Activated CD4-positive, alpha-beta T cell treated with anti-CD3 and anti-CD28 coated beads, Interleukin-2, amount 50 U/mL, for 1 hour (primary cell): ENCODE data around the gene CERS3.

Experiments
- DNase-seq: peaks from one replicate; pipeline ENCODE4 v3.0.0-alpha.2; 2020

CERS3 gene

GRCh38 chr15:100528833-100529428 lies at the start of gene CERS3:
CERS3 (minus strand) TSS chr15:100528950; CDS start chr15:100501849, 27,101 bp downstream.
- no peak for DNase-seq

- DNase-seq = no peak
These were observed 44.8 kb upstream of the CERS3 start for GRCh38 chr15:100573526-100573925.

GRCh38 chr15:100572362-100572983 lies 43.7 kb upstream of the CERS3 start:
- DNase-seq = no peak

GRCh38 chr15:100571592-100572167 lies 42.9 kb upstream of the CERS3 start:
- no peak for DNase-seq

GRCh38 chr15:100570735-100571313 lies 42.1 kb upstream of the CERS3 start:
- DNase-seq = no peak

- no peak for DNase-seq
These were observed 41.5 kb upstream of the CERS3 start for GRCh38 chr15:100570275-100570674.

- no peak for DNase-seq
These were observed 40.6 kb upstream of the CERS3 start for GRCh38 chr15:100569391-100569790.

GRCh38 chr15:100566850-100567628 lies 38.3 kb upstream of the CERS3 start:
- DNase-seq = no peak

- no peak for DNase-seq
These were observed 36.8 kb upstream of the CERS3 start for GRCh38 chr15:100565591-100565990.

GRCh38 chr15:100560323-100560722 lies 31.6 kb upstream of the CERS3 start:
- DNase-seq = no peak

GRCh38 chr15:100559330-100559729 lies 30.6 kb upstream of the CERS3 start:
- DNase-seq = no peak

- DNase-seq = no peak
These were observed 30.1 kb upstream of the CERS3 start for GRCh38 chr15:100558771-100559254.

- DNase-seq = no peak
These were observed 24.7 kb upstream of the CERS3 start for GRCh38 chr15:100553468-100553867.

GRCh38 chr15:100547961-100548360 lies 19.2 kb upstream of the CERS3 start:
- DNase-seq = no peak

GRCh38 chr15:100544946-100545345 lies 16.2 kb upstream of the CERS3 start:
- no peak for DNase-seq

GRCh38 chr15:100544338-100544841 lies 15.6 kb upstream of the CERS3 start:
- DNase-seq = no peak

GRCh38 chr15:100542290-100542689 lies 13.5 kb upstream of the CERS3 start:
- DNase-seq = no peak

GRCh38 chr15:100537331-100537730 lies 8.6 kb upstream of the CERS3 start:
- no peak for DNase-seq

GRCh38 chr15:100536733-100537132 lies 8.0 kb upstream of the CERS3 start:
- no peak for DNase-seq

- DNase-seq = no peak
These were observed 5.1 kb upstream of the CERS3 start for GRCh38 chr15:100533886-100534285.

- no peak for DNase-seq
These were observed 3.1 kb upstream of the CERS3 start for GRCh38 chr15:100531823-100532327.

GRCh38 chr15:100531204-100531603 lies 2.5 kb upstream of the CERS3 start:
- DNase-seq = no peak

- DNase-seq = no peak
These were observed 806 bp upstream of the CERS3 start for GRCh38 chr15:100529556-100529955.
